Astrocyte of the spinal cord (primary cell): ENCODE measurements around the gene TMEM52B.
"Not testable (repeated sequence)": the region's sequence is repeated elsewhere in the genome, so short reads cannot be mapped to it uniquely, and the experiment has no call there.

Experiments used
- DNase-seq: peaks from one replicate; pipeline ENCODE4 v3.0.0; 2011; ENCODE audit warnings: low read depth, low spot score
- H3K4me3 ChIP-seq: 2 replicates; pipeline ENCODE4 v1.5.1; 2011; ENCODE audit warnings: low read depth, mild to moderate bottlenecking, low read length, moderate library complexity
- CTCF ChIP-seq: IDR thresholded peaks from 2 replicates; pipeline ENCODE4 v1.5.1; 2012; ENCODE audit warnings: low read depth, mild to moderate bottlenecking, low read length, inconsistent platforms
- in situ Hi-C: cut with HindIII; loops from 2 replicates; pipeline ENCODE4 v1.10.0; 2017; ENCODE audit warnings: low sequenced_read_pairs

Gene TMEM52B

GRCh38 chr12:10214136-10214894 is 35.5 kb downstream of the TMEM52B start:
- TF ChIP-seq CTCF, result no peak
- DNase-seq, result peak; percentile 76
- H3K4me3 ChIP-seq, result peak overlapping the region; percentile 66
- in situ Hi-C loops, result no loop called here

- in situ Hi-C loops, result no loop called here
- peak overlapping the region; percentile 66 for H3K4me3 ChIP-seq
- TF ChIP-seq CTCF, result no peak
- DNase-seq, result no peak
Observed at GRCh38 chr12:10214895-10215267, 36.0 kb downstream of the TMEM52B start.

- TF ChIP-seq CTCF, result no peak
- in situ Hi-C loops, result no loop called here
- no peak for DNase-seq
- no peak overlapping the region for H3K4me3 ChIP-seq
Observed at GRCh38 chr12:10215436-10215835, 36.6 kb downstream of the TMEM52B start.

GRCh38 chr12:10215946-10216345 is 37.1 kb downstream of the TMEM52B start:
- H3K4me3 ChIP-seq, in situ Hi-C loops, DNase-seq: not testable (repeated sequence)

- no peak overlapping the region for H3K4me3 ChIP-seq
- no peak for TF ChIP-seq CTCF
- in situ Hi-C loops, result no loop called here
- no peak for DNase-seq
Observed at GRCh38 chr12:10218021-10218420, 39.2 kb downstream of the TMEM52B start.

- H3K4me3 ChIP-seq, result no peak overlapping the region
- in situ Hi-C loops, result no loop called here
- DNase-seq, result peak; percentile 33
- TF ChIP-seq CTCF, result no peak
Observed at GRCh38 chr12:10220398-10221077, 41.7 kb downstream of the TMEM52B start.

- no peak for DNase-seq
- in situ Hi-C loops, result no loop called here
- TF ChIP-seq CTCF, result no peak
- no peak overlapping the region for H3K4me3 ChIP-seq
Observed at GRCh38 chr12:10221846-10222245, 43.0 kb downstream of the TMEM52B start.
